ENCODE measurements around the gene WDR48. TPM values are rescaled to one million over a fixed set of nuclear protein-coding genes. Genes with fewer than 3 reads are reported as not detected.
A peak's percentile ranks its signal among the peaks of the same experiment; 100 is the strongest.

The WDR48 gene
- total RNA-seq, 3 donors from 2014 or later = 32.8 to 48.9 (median 33.8) TPM

DNA sequence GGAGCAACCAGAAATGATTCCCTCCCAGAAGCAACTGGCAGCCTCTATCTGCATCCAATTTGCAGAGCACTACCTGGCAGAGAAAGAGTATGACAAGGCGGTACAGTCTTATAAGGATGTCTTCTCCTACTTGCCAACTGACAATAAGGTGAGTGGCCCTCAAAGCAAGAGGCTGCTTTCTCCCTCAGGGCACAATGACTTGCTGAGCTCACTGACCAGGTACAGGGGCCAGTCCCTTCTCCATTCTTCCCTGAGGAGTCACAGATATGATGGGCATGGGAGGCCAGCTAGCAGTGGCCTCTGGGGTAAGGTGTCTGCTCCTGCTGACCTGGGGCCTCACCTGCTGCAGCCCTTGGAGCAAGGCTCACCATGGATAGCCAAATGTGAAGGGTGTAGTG lies 81.3 kb downstream of the WDR48 start:
- no peaks in the 10 kb centered on the region for H3K9me3 ChIP-seq
- peaks cover 0 to 6% of the 10 kb centered on the region in 2 donors for H3K4me1 ChIP-seq
- intact Hi-C loops (cut with DNase I; ENCODE audit: low total_unique reads) = no loop called here
- H3K36me3 ChIP-seq = no peaks in the 10 kb centered on the region
- TF ChIP-seq, protein P1, sequence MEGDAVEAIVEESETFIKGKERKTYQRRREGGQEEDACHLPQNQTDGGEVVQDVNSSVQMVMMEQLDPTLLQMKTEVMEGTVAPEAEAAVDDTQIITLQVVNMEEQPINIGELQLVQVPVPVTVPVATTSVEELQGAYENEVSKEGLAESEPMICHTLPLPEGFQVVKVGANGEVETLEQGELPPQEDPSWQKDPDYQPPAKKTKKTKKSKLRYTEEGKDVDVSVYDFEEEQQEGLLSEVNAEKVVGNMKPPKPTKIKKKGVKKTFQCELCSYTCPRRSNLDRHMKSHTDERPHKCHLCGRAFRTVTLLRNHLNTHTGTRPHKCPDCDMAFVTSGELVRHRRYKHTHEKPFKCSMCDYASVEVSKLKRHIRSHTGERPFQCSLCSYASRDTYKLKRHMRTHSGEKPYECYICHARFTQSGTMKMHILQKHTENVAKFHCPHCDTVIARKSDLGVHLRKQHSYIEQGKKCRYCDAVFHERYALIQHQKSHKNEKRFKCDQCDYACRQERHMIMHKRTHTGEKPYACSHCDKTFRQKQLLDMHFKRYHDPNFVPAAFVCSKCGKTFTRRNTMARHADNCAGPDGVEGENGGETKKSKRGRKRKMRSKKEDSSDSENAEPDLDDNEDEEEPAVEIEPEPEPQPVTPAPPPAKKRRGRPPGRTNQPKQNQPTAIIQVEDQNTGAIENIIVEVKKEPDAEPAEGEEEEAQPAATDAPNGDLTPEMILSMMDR (IDR thresholded peaks at IDR 0.05) = no peak
- TF ChIP-seq POLR2A (IDR thresholded peaks at IDR 0.05) (no peak), POLR2AphosphoS5 (IDR thresholded peaks at IDR 0.05) (peak in 1 of 3 donors; percentile 10)
- no peaks in the 10 kb centered on the region for H3K27me3 ChIP-seq
- DNase-seq (ENCODE audit: low spot score in 2 of 2) = peak in 1 of 2 donors; percentile 48
- peak overlapping the region; percentile 81 for H3K27ac ChIP-seq
- H3K4me3 ChIP-seq = no peak overlapping the region

DNA sequence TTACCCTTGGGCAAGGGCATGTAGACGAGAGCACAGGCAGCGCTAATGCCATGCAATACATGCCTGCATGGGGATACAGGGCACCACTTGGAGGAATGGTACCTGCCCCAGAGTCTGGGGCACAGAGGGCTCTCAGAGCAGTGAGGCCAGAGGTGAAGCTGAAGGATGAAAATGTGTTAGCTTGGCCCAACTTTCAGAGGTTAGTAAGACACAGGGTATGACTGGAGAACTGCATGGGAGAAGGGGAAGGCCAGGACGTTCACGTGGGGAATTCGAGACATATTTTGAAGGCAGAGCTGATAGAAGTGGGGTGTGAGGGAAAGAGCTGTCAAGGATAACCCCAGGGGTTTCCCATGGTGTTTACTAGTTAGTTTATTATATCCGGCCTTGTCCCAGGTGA lies 82.0 kb downstream of the WDR48 start:
- Histone ChIP-seq H3K27me3 (no peaks in the 10 kb centered on the region), H3K4me3 (no peak overlapping the region), H3K27ac (peak overlapping the region; percentile 81), H3K4me1 (peaks cover 0 to 6% of the 10 kb centered on the region in 2 donors), H3K36me3 (no peaks in the 10 kb centered on the region), H3K9me3 (no peaks in the 10 kb centered on the region)
- TF ChIP-seq POLR2A (IDR thresholded peaks at IDR 0.05) (no peak), POLR2AphosphoS5 (IDR thresholded peaks at IDR 0.05) (no peak)
- TF ChIP-seq, protein P1 (IDR thresholded peaks at IDR 0.05) = no peak
- intact Hi-C loops (cut with DNase I; ENCODE audit: low total_unique reads) = no loop called here
- DNase-seq (ENCODE audit: low spot score in 2 of 2) = no peak

DNA sequence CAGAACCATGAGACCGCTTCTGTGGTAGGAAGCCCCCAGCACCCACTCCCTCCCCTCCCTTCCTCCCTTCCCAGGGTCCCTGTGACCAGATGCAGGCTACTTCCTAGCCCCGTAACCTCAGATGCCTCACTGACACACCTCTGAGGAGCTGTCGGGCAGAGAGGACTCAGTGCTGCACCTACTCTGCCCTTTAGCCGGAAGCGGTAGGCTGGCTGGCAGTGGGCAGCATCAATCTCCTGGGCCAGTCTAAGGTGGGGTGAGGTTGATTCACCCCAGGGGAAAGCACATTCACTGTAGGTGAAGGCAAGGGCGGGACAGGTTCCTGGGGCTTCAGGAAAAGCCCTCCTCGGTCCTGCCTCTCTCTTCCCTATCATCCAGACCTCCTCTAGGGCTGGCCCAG lies 82.5 kb downstream of the WDR48 start:
- H3K27me3 ChIP-seq = no peaks in the 10 kb centered on the region
- H3K9me3 ChIP-seq = no peaks in the 10 kb centered on the region
- intact Hi-C loops (cut with DNase I; ENCODE audit: low total_unique reads) = no loop called here
- H3K36me3 ChIP-seq = no peaks in the 10 kb centered on the region
- no peak for DNase-seq (ENCODE audit: low spot score in 2 of 2)
- H3K4me1 ChIP-seq = peaks cover 0 to 11% of the 10 kb centered on the region in 2 donors
- TF ChIP-seq, protein P1 (IDR thresholded peaks at IDR 0.05) = no peak
- TF ChIP-seq POLR2A (IDR thresholded peaks at IDR 0.05) = no peak
- TF ChIP-seq POLR2AphosphoS5 (IDR thresholded peaks at IDR 0.05) = no peak
- no peak overlapping the region for H3K4me3 ChIP-seq
- H3K27ac ChIP-seq = peak overlapping the region; percentile 81

DNA sequence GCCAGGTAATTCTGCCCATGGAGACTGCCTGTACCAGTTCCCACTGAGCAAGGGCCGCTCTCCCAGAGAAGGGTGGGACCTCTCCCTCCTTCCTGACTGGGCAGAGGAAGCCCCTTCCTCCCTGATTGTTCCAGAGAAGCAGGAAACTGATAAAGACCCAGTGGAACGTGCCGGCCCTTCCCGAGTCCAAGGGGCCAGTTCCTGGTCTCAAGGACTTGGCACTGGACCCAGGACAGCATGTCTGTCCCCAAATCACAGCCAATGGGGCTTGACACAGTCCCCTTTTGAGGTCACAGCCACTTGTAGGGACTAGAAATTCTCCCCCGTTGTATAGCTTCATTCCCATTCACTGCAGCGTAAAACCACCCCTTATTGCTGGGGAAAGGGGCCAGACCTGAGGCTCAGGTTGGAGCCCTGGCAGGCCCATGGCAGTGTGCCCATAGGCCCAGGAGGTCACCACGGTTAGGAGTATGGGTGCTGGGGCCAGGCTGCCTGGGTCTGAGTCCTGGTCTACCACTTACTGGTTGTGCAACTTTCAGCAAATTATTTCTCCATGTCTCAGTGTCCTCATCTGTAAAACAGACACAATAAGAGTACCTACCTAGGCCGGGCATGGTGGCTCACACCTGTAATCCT lies 83.5 kb downstream of the WDR48 start:
- no peak for DNase-seq (ENCODE audit: low spot score in 2 of 2)
- H3K36me3 ChIP-seq = no peaks in the 10 kb centered on the region
- intact Hi-C loops (cut with DNase I; ENCODE audit: low total_unique reads) = no loop called here

More for the DNA sequence above, 83.5 kb downstream of the WDR48 start:
- Histone ChIP-seq H3K4me3 (no peak overlapping the region), H3K27me3 (no peaks in the 10 kb centered on the region), H3K4me1 (peaks cover 0 to 20% of the 10 kb centered on the region in 2 donors), H3K9me3 (no peaks in the 10 kb centered on the region), H3K27ac (peak overlapping the region; percentile 81)
- no peak for TF ChIP-seq POLR2A (IDR thresholded peaks at IDR 0.05)
- TF ChIP-seq, protein P1 (IDR thresholded peaks at IDR 0.05) = no peak
- no peak for TF ChIP-seq POLR2AphosphoS5 (IDR thresholded peaks at IDR 0.05)
